Naive B cell (primary cell): Measurements from ENCODE around the gene TBC1D9. TPM values are rescaled to one million over a fixed set of nuclear protein-coding genes. Genes with fewer than 3 reads are reported as not detected.

ENCODE experiments used
- ATAC-seq, 2 donors: fragments of 150-1000 bp; cut with Tn5 transposase; 2 replicates each; pipeline ENCODE4 v1.10.0; 2021; ENCODE audit warnings: low read depth in 2 of 2, mild to moderate bottlenecking in 2 of 2, moderate library complexity in 2 of 2
- DNase-seq: peaks from one replicate; pipeline ENCODE4 v3.0.0; 2022
- H3K27ac Mint-ChIP-seq, 6 donors: one replicate each; pipeline ENCODE4 v1.8.0; 2020 to 2022; ENCODE audit warnings: mild to moderate bottlenecking in 6 of 6, mixed read lengths in 6 of 6, moderate library complexity in 5 of 6, inconsistent platforms in 2 of 6
- H3K27me3 Mint-ChIP-seq, 3 donors: one replicate each; pipeline ENCODE4 v1.8.0; 2021 to 2022; ENCODE audit warnings: mixed read lengths in 3 of 3, mild to moderate bottlenecking in 1 of 3
- H3K36me3 Mint-ChIP-seq, 2 donors: one replicate each; pipeline ENCODE4 v1.8.0; 2020 to 2022; ENCODE audit warnings: mixed read lengths in 2 of 2, inconsistent platforms in 1 of 2, mild to moderate bottlenecking in 1 of 2
- H3K4me1 Mint-ChIP-seq, 3 donors: one replicate each; pipeline ENCODE4 v1.8.0; 2020 to 2022; ENCODE audit warnings: mixed read lengths in 3 of 3, inconsistent platforms in 1 of 3, mild to moderate bottlenecking in 1 of 3, moderate library complexity in 1 of 3
- H3K4me3 Mint-ChIP-seq, 8 donors: one replicate each; pipeline ENCODE4 v1.8.0; 2020 to 2022; ENCODE audit warnings: mild to moderate bottlenecking in 8 of 8, mixed read lengths in 8 of 8, moderate library complexity in 8 of 8, inconsistent platforms in 2 of 8
- H3K9me3 Mint-ChIP-seq, 7 donors: one replicate each; pipeline ENCODE4 v1.8.0; 2020 to 2022; ENCODE audit warnings: mixed read lengths in 7 of 7, mild to moderate bottlenecking in 5 of 7, inconsistent platforms in 2 of 7, moderate library complexity in 1 of 7
- polyA plus RNA-seq, 6 donors: library from polyadenylated mRNA; unstranded; fragments of 300-500 nt; fragmentation: Illumina TruSeq; gene quantifications; one replicate each; pipeline ENCODE4 v1.2.3, GENCODE V29; 2021; ENCODE audit warnings: low read depth in 6 of 6

Gene TBC1D9
- polyA plus RNA-seq, 6 donors from 2014 or later = 4.4 to 38.9 (median 21.2) TPM

DNA sequence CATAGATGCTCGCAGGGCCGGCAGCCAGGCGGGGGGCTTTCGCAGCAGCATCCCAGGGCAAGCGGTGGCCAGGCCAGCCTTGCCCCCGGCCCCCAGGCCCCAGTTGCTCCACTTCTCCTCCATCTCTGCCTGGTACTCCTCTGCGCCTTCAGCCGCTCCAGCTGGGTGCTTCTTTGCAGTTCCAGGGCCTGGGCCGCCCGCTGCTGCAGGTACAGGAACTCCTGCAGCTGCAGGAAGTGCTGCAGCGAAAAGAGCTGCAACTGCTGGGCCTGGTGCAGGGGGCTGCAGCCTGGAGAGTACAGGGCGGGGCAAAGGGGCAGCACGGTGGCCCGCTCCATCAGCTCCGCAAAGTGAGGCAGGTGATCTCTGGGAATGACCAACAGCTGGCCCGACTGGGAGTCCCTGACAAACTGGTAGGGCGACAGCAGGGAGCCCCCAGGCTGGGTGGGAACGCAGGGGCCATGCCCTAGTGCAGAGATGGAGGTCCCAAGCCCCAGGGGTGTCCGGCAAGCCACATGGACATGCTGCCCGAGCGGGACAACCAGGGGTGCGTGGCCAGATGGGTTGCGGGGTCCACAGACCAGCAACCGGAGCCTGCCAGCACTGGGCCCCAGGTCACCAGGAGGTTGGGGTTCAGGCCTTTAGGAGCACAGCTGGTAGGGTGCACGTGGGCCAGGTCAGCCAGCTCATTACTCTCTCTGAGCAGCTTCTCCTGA lies 111.6 kb downstream of the TBC1D9 start:
- ATAC-seq = no peak
- Mint-ChIP-seq H3K9me3 (no peaks in the 10 kb centered on the region), H3K27ac (no peak overlapping the region), H3K27me3 (no peaks in the 10 kb centered on the region), H3K4me3 (no peak overlapping the region), H3K36me3 (peaks cover 31 to 39% of the 10 kb centered on the region in 2 donors), H3K4me1 (peaks cover 0 to 11% (median 0%) of the 10 kb centered on the region in 3 donors)
- DNase-seq = no peak

DNA sequence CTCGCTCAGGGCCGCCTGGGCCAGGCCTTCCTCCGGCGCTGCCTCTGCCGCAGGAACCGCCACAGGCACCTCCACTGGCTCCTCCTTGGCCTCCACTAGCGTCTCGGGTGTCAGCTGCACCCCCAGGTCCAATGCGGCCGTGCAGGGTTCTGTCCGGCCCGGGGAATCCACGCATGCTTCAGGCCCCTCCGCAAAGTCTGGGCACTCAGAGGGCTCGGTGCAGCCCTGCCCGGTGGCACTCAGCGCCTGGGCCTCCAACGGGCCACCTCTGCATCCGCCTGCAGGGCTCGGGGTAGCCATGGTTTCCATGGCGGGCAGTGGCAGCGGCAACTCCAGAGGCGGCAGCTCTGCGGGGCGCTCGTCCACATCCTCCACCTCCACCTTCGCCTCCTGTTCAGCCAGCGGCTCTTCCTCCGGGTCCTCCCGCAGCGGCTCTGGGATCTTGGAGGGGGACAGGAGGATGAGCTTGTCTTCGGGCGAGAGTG lies 112.6 kb downstream of the TBC1D9 start:
- H3K9me3 Mint-ChIP-seq = no peaks in the 10 kb centered on the region
- DNase-seq = no peak
- no peaks in the 10 kb centered on the region for H3K27me3 Mint-ChIP-seq

DNA sequence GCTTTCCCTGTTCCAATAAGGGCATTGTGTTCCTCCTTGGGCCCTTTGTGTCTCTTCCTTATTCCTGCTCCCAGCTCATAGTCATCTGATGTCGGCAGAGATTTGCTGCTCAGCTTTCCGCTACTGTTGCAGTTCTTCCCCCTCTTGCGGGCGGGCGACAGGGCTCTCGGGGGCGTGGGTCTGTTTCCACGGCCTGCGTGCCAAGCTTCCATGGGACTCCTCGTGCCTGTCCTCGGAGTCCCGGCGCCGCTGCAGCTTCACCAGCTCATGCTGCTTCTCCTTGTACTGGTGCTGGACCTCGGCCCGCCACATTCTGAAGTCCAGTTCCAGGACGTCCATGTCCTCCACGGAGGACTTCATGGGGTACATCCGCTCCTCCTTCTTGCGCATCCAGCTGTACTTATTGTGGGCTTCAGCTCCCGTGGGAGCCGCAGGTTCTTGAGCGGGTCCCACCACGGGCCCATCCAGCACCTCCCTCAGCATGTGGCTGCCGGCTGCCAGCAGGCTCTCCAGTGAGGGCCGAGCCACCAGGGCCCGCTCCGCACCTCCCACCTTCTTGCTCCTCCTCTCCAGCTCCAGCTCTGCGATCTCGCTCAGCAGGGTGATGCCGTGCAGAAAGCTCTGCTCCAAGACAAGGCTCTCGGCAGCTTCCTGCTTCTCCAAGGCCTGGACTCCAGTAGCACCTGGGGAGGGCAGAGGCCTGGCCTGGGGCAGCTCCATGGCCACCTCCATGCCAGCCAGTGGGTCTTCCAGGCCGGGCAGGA lies 113.3 kb downstream of the TBC1D9 start:
- peaks cover 25 to 38% of the 10 kb centered on the region in 2 donors for H3K36me3 Mint-ChIP-seq

More for the DNA sequence above, 112.6 kb downstream of the TBC1D9 start:
- Mint-ChIP-seq H3K36me3 (peaks cover 29 to 38% of the 10 kb centered on the region in 2 donors), H3K4me3 (no peak overlapping the region), H3K27ac (no peak overlapping the region), H3K4me1 (peaks cover 0 to 11% (median 0%) of the 10 kb centered on the region in 3 donors)
- no peak for ATAC-seq

DNA sequence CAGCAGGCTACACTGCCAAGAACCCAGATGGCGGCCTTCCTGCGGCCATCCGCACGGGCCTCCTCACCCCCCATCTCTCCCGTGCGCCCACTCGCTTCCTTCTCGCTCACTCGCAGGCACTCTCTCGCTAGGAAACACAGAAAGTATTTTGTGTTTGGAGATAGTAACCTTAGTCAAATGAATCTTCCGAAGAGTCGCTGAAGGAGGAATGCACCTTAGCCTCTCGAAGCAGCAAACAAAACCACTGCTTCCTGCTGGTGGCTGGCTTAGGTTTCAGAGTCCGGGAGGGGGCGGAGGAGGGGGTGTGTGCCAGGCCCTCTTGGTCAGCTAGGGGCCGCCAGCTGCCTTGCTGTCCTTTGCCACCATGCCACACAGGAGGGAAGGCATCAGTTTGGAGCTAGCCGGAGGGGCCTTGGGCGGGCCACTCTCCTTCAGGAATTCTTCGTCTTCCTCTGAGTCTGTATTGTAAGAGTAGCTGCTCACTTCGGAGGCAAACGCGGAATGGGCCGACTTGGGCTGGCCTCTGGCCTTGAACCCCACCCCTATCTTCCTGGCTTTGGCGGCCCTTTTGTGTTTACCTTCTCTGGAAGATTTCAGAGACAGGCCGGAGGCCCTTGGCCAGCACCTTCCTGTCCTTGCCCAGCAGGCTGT lies 114.3 kb downstream of the TBC1D9 start:
- peaks cover 34 to 39% of the 10 kb centered on the region in 2 donors for H3K36me3 Mint-ChIP-seq
- H3K9me3 Mint-ChIP-seq = no peaks in the 10 kb centered on the region
- H3K27me3 Mint-ChIP-seq = no peaks in the 10 kb centered on the region
- peak overlapping the region in 1 of 6 donors; percentile 85 for H3K27ac Mint-ChIP-seq
- ATAC-seq (no peak), DNase-seq (no peak)
- H3K4me1 Mint-ChIP-seq = peaks cover 0 to 11% (median 6%) of the 10 kb centered on the region in 3 donors
- H3K4me3 Mint-ChIP-seq = peak overlapping the region in 1 of 8 donors; percentile 9

More for the DNA sequence above, 113.3 kb downstream of the TBC1D9 start:
- Mint-ChIP-seq H3K4me3 (no peak overlapping the region), H3K4me1 (peaks cover 0 to 11% (median 0%) of the 10 kb centered on the region in 3 donors), H3K9me3 (no peaks in the 10 kb centered on the region), H3K27ac (peak overlapping the region in 4 of 6 donors; percentile 39 to 88 (median 64)), H3K27me3 (no peaks in the 10 kb centered on the region)
- ATAC-seq = no peak
- DNase-seq = no peak

DNA sequence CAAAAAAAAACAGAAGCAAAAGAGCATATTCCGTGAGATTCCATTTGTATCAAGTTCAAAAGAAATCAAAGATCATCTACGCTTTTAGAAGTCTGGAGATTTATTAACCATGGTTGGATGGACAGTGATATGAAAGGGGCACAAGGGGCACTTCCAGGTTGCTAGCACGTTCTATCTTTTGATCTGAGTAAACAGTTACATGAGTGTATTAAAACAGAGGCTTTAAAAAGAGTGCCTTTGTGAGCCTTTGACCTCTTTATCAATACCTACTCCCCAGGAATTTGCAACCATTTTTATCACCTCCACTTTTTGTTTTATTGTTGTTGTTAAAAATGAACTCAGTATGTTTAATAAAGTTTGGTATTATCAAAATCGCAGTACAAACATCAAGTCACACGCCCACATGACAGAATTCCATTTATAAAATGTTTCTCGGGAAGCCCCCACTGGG lies 115.1 kb downstream of the TBC1D9 start:
- DNase-seq (no peak), ATAC-seq (no peak)
- H3K36me3 Mint-ChIP-seq = peaks cover 31 to 33% of the 10 kb centered on the region in 2 donors
- no peaks in the 10 kb centered on the region for H3K27me3 Mint-ChIP-seq
- H3K9me3 Mint-ChIP-seq = no peaks in the 10 kb centered on the region
- peak overlapping the region in 2 of 6 donors; percentile 26 to 28 for H3K27ac Mint-ChIP-seq
- peaks cover 0 to 11% (median 6%) of the 10 kb centered on the region in 3 donors for H3K4me1 Mint-ChIP-seq
- no peak overlapping the region for H3K4me3 Mint-ChIP-seq

DNA sequence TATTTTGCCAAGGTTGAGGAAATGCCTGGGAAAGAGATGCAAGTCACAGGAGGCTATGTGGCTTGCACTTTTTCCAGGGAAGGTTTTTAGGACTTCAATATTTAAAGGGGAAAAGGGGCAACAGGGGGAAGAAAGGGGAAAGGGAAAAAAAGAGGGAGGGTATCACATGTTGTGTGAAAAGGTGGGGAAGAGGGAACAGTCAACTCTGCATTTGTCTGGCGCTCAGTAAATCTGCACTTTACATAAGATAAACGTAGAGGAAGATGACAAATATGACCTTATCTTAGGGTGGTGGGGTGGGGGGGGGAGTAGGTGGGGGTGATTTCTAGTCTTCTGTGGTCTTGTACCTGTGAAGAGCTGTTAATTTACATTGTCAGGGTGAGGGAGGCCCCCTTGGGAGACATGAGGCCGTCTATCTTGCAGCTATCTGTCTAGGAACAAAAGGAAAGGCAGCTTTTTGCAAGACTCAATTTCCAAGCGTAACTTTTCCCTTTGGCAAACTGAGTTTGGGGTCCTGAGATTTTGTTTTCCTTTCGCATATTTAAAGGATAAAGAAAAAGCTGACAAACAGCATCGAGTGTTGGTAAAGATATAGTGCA lies 115.9 kb downstream of the TBC1D9 start:
- DNase-seq (no peak), ATAC-seq (no peak)
- H3K9me3 Mint-ChIP-seq = no peaks in the 10 kb centered on the region
- H3K27ac Mint-ChIP-seq = peak overlapping the region in 1 of 6 donors; percentile 66
- H3K4me3 Mint-ChIP-seq = no peak overlapping the region
- H3K4me1 Mint-ChIP-seq = peaks cover 0 to 9% (median 6%) of the 10 kb centered on the region in 3 donors
- peaks cover 27 to 30% of the 10 kb centered on the region in 2 donors for H3K36me3 Mint-ChIP-seq
- H3K27me3 Mint-ChIP-seq = no peaks in the 10 kb centered on the region

DNA sequence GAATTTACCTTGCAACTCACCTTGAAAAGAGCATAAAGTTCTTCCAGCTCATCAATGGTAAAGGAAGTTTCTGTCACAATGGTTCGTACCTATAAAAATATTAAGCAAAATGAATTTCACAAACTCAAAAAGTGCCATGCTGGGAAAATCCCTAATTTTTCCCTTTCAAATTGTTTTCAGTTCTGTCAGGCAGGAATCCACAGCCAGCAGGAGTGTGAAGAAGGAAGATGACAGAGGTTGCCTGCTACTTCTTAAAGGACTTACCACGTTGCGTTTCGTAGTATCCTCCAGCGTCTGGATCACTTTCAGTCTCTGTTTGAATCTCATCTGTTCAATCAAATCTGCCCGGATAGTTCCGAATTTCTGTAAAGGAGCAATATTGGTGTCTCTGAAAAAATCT lies 117.1 kb downstream of the TBC1D9 start:
- no peak for ATAC-seq
- H3K27ac Mint-ChIP-seq = peak overlapping the region in 2 of 6 donors; percentile 5 to 26
- DNase-seq = no peak
- peaks cover 25 to 36% of the 10 kb centered on the region in 2 donors for H3K36me3 Mint-ChIP-seq
- peaks cover 0 to 9% (median 6%) of the 10 kb centered on the region in 3 donors for H3K4me1 Mint-ChIP-seq
- H3K9me3 Mint-ChIP-seq = no peaks in the 10 kb centered on the region
- H3K4me3 Mint-ChIP-seq = no peak overlapping the region
- H3K27me3 Mint-ChIP-seq = no peaks in the 10 kb centered on the region

DNA sequence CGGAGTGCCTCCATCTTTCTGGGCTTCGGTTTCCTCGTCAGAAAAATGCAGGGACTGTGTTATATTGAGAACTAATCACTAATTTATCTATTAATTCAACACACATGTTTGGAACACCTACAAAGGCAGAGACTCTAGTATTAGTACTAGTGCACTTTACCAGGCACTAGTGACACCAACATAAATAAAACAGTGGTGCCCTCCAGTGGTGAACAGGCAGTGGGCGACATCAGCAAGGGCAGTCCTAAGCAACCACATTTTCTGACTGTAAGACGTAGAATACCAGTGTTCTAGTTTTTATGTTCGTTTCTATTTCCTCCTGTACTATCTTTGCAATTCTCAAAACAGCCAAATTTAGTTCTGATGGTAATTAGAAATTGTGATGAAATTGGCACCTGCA lies 118.3 kb downstream of the TBC1D9 start:
- DNase-seq = peak; percentile 20
- Mint-ChIP-seq H3K4me3 (no peak overlapping the region), H3K9me3 (no peaks in the 10 kb centered on the region), H3K27me3 (no peaks in the 10 kb centered on the region), H3K36me3 (peaks cover 33 to 37% of the 10 kb centered on the region in 2 donors), H3K27ac (peak overlapping the region in 3 of 6 donors; percentile 49 to 80 (median 67)), H3K4me1 (peaks cover 0 to 9% (median 6%) of the 10 kb centered on the region in 3 donors)
- ATAC-seq = peak; percentile 69 to 79

DNA sequence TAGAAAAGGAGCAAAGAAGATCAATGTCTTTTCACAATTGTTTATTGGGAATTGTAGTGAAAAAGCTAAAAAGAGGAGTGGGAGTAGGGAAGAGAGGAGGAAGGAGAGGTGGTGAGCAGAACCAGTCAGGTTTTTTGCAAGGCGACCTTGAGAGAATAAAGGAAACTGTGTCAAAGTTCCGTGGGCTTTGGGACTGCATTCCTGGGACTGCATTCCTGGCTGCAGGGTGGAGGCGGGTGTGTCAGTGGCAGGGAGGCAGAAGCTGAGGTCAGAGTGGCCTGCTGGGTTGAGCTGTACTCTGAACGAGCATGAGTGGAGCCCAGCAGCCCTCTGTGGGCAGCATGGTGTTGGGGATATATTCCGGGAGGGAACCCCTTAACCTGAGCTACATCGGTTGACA lies 120.6 kb downstream of the TBC1D9 start:
- DNase-seq = no peak
- Mint-ChIP-seq H3K27ac (no peak overlapping the region), H3K27me3 (no peaks in the 10 kb centered on the region), H3K9me3 (no peaks in the 10 kb centered on the region), H3K4me1 (peaks cover 0 to 6% (median 4%) of the 10 kb centered on the region in 3 donors), H3K36me3 (peaks cover 30 to 31% of the 10 kb centered on the region in 2 donors), H3K4me3 (no peak overlapping the region)
- no peak for ATAC-seq

DNA sequence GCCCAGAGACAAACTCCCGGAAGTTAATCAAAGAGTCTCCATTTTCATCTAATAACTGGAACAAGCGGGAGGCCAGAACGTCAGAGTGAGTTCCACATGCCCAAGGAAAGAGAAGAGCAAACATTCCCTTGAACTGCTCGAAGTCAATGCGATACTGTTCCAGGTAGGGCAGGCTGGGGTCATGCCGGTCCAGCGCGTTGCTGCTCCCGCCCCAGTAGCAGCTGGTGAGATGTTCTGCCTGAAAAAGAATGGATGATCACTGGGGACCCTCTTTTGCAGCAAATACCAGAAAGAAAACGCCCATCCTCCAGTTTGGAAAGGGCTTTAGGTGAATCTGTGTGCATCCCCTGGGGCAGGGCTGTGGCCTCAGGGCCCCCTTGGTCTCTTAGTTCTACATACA lies 122.2 kb downstream of the TBC1D9 start:
- peaks cover 0 to 6% (median 4%) of the 10 kb centered on the region in 3 donors for H3K4me1 Mint-ChIP-seq
- no peaks in the 10 kb centered on the region for H3K9me3 Mint-ChIP-seq

DNA sequence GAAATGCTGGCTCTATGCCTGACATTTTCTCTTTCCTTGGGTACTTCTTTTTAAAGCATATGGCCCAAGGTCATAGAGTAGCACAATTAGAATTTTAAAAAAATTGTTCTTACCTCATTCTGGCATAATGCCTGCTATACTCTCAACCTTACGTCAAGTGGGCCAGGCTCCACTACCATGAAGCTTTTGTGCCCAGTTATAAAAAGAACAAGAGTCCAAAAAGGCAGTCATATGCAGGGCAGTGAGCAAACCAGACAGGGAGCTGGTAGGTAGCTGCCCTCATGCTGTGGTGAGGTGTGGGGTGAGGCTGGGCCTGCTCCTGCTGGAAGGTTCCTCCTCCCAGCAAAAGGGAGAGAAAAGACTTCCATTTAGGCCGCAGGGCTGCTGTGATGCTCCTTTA lies 123.1 kb downstream of the TBC1D9 start:
- DNase-seq = no peak
- H3K4me3 Mint-ChIP-seq = no peak overlapping the region
- no peaks in the 10 kb centered on the region for H3K27me3 Mint-ChIP-seq
- no peaks in the 10 kb centered on the region for H3K9me3 Mint-ChIP-seq
- H3K36me3 Mint-ChIP-seq = peaks cover 26 to 33% of the 10 kb centered on the region in 2 donors
- ATAC-seq = no peak
- no peak overlapping the region for H3K27ac Mint-ChIP-seq
- H3K4me1 Mint-ChIP-seq = peaks cover 0 to 6% (median 4%) of the 10 kb centered on the region in 3 donors

More for the DNA sequence above, 122.2 kb downstream of the TBC1D9 start:
- H3K27me3 Mint-ChIP-seq = no peaks in the 10 kb centered on the region
- DNase-seq (no peak), ATAC-seq (no peak)
- peaks cover 21 to 31% of the 10 kb centered on the region in 2 donors for H3K36me3 Mint-ChIP-seq
- no peak overlapping the region for H3K4me3 Mint-ChIP-seq
- peak overlapping the region in 1 of 6 donors; percentile 91 for H3K27ac Mint-ChIP-seq

DNA sequence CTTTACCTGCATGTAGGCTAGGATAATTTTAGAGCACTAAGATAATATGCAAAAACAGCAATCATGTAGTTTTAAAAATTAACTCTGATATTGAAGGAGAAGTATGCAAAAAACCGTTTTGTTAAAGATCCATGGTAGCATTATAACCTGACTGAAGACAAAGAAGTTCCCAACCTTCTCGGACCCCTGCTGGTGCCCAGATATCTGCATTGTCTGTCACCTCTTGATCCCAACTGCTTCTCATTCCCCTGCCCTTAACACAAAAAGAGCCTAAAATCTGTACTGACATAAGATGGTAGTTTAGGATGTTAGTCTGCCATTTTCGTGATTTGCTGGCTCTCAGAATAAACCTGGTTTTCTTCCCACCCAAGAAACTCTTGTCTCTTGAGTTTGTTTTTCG lies 125.9 kb downstream of the TBC1D9 start:
- Mint-ChIP-seq H3K27me3 (no peaks in the 10 kb centered on the region), H3K9me3 (no peaks in the 10 kb centered on the region), H3K27ac (no peak overlapping the region), H3K4me1 (no peaks in the 10 kb centered on the region), H3K36me3 (peaks cover 21 to 25% of the 10 kb centered on the region in 2 donors), H3K4me3 (no peak overlapping the region)
- DNase-seq (no peak), ATAC-seq (no peak)

DNA sequence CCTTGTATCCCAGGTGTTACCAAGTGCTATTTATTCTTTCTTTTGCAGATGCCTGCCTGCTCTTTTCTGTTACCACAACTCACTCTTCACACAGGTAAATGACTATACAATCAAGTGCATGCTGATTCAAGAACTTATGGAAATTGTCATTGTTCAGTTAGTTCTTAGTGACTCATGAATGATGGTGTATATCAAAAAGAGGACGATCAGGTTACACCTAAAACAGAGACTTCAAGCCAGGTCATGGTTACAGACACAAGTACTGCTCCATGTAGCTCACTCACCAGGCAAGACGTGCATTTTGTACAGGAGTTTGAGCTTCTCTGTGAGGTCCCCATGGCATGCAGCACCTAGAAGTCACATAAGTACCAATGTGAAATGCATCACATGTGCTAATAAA lies 128.2 kb downstream of the TBC1D9 start:
- H3K27me3 Mint-ChIP-seq = no peaks in the 10 kb centered on the region
- no peak for ATAC-seq
- H3K9me3 Mint-ChIP-seq = no peaks in the 10 kb centered on the region
- peaks cover 20 to 34% of the 10 kb centered on the region in 2 donors for H3K36me3 Mint-ChIP-seq
- no peaks in the 10 kb centered on the region for H3K4me1 Mint-ChIP-seq
- no peak for DNase-seq
- H3K4me3 Mint-ChIP-seq = no peak overlapping the region
- H3K27ac Mint-ChIP-seq = peak overlapping the region in 2 of 6 donors; percentile 27 to 34
